Measurements from ENCODE around the gene CDK5R2.
"Not testable (repeated sequence)": the region's sequence is repeated elsewhere in the genome, so short reads cannot be mapped to it uniquely, and the experiment has no call there.

Gene CDK5R2

DNA sequence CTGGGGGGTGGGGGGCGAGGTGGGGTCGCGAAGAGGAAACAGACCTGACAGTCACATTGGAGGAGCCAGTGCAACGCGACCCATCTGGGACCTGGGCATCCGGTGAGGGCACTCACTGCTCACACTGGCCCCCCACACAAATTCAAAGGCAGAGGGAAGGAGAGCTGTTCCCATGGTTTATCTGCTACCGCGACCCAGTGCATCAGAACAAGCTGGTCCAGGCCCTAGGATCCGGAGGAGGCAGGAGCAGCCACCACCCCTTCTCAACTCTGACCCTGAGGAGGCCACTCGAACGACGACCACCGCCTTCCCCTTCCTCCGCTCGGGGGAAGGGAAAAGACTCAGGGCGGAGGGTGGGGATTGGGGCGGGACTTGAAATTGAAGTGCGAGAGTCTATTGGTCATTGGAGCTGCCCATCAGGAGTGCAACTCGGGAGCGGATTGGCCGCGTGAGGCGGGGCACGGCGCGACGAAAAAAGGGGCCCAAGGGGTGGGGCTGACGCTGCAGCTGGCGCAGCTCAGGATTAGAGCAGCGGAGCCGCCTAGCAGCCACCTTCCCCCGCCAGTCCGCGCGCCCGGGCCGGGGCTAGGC is at the start of gene CDK5R2:
CDK5R2 (plus strand) TSS at position 526 of the 591 bp plus-strand sequence. CDS start 155 bp downstream, outside the sequence.
- DNase-seq (ENCODE audit: low read depth), result peak; percentile 30

DNA sequence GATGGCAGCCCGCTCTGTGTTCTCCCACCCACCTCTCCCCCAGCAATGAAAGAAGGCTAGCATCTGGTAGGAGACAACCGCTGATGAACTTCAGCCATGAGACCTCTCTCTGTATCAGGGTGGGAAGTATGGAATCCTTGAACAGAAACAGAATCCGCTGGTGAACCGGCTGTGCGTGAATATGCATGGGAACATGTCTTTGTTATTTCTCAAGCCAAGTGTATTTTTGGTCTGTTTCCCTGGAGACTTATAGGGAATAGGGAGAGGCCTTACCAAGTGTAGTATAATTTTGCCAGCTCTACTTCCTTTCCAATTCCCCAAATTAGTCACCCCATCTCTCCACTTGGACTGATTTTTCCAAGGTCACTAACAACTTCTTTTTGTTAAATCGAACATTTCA is 48.7 kb upstream of the CDK5R2 start:
- DNase-seq (ENCODE audit: low read depth), result no peak

DNA sequence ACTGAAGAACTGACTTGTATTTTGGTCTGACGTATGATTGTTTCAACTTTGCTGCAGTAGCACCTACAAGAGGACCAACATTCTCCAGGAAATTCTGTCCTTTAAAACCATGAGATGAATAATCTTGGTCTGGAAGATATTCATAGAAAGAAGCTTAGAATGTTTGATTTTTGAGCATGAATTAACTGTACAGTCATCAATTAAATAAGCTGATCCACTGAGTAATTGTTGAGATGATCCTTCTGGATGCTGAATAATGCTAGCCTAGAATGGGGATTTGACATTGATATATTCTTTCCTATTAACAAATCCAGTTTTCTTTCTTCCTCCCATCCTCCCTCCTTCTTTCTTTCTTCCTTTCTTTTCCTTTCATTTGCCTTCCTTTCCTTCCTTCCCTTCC is 39.0 kb upstream of the CDK5R2 start:
- no peak for DNase-seq (ENCODE audit: low read depth)

DNA sequence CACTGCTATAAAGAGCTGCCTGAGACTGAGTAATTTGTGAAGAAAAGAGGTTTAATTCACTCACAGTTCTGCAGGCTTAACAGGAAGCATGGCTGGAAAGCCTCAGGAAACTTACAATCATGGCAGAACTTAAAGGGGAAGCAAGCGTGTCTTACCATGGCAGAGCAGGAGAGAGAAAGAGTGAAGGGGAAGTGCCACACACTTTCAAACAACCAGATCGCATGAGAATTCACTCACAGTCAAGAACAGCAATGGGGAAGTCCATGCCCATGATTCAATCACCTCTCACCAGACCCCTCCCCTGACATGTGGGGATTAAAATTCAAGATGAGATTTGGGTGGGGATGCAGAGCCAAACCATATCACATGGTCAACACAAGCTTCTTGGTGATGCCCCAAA is 34.7 kb upstream of the CDK5R2 start:
- DNase-seq (ENCODE audit: low read depth), result no peak

DNA sequence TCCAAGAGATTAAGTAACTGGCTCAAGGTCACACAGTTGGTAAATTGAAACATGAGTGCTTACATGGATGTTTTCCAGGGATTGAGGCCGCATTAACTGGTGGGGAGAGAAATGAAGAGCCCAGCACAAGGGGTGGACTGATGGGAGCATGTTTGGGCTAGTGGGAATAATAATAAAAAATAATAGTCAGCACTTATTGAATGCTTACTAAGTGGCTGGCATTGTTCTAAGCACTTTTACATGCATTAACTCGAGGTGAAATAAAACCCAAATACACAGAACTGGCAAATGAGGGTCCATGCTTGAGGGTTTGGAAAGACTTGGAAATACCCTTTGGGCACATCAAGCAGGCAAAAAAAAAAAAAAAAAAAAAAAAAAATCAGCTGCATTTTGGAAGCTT is 34.0 kb upstream of the CDK5R2 start:
- DNase-seq (ENCODE audit: low read depth), result no peak

DNA sequence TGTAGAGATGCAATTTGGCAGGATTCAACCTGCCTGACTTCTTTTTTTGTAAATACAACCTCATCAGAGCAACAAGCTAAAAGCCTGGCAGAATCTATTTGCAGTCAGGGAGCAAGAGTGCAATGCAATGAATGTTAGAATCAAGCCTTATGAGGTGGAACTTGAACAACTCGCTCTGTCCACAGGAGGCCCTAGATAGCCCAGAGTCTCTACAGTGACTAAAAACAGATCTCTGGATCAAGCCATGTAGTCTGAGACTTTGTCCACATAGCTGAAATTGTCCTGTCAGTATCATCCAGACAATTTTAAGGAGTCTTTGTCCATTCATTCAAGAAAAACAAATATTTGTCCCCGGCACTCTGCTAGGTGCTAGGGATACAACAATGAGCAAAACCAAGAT is 32.0 kb upstream of the CDK5R2 start:
- DNase-seq (ENCODE audit: low read depth), result no peak

DNA sequence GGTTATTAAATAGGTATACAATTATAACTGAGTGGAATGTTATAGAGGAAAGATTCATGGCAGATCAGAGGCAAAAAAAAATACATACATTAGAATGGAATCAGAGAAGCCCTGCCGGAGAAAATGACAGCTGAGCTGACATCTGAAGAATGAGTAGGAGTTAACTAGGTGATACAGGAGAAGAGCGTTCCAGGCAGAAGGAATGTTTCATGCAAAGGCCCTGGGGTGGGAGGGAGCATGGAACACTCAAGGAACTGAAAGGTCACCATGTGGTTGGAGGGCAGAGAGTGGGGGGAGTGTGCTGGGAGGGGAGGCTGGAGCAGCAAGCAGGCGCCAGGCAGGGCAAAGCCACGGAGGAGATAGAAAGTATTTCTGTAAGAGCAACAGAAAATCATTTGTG is 31.6 kb upstream of the CDK5R2 start:
- DNase-seq (ENCODE audit: low read depth), result no peak

DNA sequence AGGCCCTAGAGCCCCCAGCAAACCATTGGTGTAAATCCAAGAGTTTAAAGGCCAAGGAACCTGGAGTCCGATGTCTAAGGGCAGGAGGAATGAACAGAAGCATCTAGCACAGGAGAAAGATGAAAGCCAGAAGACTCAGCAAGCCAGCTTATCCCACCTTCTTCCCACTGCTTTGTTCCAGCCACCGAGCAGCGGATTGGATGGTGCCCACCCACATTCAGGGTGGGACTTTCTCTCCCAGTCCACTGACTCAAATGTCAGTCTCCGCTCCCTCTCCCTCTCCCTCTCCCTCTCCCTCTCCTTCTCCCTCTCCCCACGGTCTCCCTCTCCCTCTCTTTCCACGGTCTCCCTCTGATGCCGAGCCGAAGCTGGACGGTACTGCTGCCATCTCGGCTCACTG is 29.0 kb upstream of the CDK5R2 start:
- not testable (repeated sequence) for DNase-seq (ENCODE audit: low read depth)

DNA sequence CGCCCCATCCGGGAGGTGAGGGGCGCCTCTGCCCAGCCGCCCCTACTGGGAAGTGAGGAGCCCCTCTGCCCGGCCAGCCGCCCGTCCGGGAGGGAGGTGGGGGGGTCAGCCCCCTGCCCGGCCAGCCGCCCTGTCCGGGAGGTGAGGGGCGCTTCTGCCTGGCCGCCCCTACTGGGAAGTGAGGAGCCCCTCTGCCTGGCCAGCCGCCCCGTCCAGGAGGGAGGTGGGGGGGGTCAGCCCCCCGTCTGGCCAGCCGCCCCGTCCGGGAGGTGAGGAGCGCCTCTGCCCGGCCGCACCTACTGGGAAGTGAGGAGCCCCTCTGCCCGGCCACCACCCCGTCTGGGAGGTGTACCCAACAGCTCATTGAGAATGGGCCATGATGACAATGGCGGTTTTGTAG is 27.7 kb upstream of the CDK5R2 start:
- not testable (repeated sequence) for DNase-seq (ENCODE audit: low read depth)

DNA sequence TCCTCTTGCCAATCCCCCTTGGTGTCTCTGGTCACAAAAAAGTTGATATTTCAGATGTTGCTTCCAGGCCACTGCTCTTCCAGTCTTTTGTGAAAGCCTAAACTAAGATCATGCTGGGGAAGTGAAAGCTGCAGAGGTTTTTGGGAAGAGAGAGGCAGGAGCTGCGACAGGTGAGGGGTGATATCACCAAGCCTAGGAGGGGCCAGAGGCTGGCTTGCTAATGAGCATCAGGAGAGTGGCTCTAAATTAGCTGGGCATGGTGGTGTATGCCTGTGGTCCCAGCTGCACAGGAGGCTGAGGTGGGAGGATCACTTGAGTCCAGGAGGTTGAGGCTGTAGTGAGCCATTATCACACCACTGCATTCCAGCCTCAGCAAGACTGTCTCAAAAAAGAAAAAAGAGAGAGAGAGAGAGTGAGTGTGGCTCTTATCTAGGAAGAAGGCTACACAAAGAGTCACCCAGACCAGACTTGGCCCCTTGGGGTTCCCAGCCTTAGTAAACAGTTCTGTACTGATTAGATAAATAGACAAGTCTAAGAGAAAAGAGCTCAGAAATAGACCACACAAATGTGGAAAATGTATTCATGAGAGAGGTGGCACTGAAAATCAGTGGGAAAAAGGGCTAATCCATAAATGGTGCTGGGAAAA is 14.6 kb upstream of the CDK5R2 start:
- no peak for DNase-seq (ENCODE audit: low read depth)

DNA sequence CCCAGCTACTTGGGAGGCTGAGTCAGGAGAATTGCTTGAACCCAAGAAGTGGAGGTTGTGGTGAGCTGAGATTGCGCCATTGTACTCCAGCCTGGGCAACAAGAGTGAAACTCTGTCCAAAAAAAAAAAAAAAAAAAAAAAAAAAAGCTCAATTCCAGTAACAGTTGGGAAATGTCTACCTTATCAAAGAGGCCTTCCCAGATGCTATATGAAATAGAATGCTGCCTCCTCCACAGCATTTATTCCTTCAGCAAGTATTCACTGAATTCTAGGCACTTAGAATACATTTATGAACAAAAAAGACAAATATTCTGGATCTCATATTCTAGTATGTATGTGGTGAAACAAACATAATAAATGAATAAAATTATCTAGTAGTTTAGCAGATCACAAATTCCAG is 12.8 kb upstream of the CDK5R2 start:
- DNase-seq (ENCODE audit: low read depth), result no peak

DNA sequence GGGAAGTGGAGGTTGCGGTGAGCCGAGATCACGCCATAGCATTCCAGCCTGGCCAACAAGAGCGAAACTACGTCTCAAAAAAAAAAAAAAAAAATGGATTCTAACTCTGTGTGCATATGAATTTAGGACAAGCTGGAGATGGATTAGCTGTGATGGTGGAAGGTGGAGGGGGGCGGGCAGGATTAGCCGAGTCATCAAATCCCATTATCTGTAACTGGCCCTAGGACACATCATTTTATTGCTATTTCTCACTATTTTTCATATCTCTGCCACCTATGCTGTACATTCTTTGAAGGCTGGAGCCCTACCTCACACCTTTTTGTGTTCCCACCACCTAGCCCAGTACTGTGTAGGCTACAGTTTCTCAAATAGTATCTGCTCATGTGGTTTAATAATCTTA is 7.3 kb upstream of the CDK5R2 start:
- no peak for DNase-seq (ENCODE audit: low read depth)

DNA sequence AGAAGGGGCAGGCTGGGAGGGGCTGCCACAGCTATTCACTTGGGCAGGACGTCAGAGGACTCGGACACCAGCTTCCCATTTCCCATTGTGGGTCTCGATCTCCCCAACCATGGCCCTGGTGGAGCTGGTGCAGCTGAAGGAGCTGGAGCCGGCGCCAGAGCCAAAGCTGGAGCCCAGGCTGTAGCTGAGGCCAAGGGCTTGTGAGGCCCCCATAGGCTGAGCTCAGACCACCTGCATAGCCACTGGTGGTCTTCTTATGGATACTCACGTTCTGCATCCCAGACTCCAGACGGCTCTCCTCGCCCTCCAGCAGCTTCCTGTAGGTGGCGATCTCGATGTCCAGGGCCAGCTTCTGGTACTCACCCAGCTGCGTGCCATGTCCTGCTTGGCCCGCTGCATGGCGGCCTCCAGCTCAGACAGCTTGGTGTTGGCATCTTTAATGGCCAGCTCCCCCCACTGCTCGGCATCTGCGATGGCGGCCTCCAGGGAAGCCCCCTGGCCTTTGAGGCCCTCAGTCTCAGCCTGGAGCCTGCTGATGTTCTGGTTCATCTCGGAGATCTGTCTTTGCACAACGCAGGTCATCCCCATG is 6.0 kb upstream of the CDK5R2 start:
- DNase-seq (ENCODE audit: low read depth), result no peak

DNA sequence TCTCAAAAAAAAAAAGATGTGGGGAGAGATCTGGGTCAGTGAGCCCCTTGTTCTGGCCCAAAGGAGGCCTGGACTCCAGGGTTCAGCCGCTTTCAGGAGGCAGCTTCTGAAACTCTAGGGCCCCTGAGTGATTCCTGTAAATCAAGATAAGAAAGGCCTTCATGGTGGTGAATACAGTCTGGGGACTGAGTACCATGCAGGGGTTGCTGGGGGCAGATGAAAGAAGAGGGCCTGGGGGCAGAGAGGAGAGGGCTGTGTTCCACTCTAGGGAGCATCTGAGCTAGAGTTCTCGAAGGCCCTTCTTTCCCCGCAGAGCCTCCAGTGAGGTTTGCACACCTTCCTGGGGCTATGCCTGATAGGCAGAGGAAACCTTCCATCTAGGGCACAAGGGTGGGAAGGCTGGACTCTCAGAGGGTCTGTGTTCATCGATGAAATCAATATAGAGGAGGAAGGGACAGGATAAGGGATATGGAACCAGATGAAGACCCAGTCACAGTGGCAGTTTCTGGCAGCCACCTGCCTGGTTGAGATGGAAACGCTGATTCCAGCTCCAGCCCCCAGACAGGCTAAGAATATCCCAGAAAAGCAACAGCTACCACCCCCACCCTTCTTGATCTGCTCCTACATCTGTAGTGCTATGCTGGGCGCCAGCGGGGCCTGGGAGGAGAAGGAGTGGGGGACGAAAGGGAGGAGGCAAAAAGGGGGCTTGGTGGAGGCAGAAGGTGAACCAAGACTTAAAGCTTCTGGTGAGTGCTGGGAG is 4.7 kb upstream of the CDK5R2 start:
- no peak for DNase-seq (ENCODE audit: low read depth)

DNA sequence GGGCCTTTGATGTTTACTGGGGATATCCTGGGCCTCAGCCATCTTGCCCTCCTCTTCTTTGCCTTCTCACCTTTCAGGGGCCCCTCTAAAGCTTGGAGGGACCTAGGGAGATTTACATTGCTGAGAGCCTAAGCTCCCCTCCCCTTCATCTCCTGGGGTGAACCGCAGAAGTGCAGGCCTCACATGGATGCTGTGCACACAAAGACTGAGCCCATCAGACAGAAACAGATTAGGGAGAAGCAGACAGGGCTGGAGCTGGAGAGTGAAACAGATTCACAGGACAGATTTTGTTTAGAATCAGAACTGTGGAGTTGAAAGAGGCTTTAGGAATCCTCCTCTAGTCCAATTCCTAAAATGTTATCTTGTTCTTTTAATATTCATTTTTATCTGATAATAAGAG is 3.4 kb upstream of the CDK5R2 start:
- no peak for DNase-seq (ENCODE audit: low read depth)

DNA sequence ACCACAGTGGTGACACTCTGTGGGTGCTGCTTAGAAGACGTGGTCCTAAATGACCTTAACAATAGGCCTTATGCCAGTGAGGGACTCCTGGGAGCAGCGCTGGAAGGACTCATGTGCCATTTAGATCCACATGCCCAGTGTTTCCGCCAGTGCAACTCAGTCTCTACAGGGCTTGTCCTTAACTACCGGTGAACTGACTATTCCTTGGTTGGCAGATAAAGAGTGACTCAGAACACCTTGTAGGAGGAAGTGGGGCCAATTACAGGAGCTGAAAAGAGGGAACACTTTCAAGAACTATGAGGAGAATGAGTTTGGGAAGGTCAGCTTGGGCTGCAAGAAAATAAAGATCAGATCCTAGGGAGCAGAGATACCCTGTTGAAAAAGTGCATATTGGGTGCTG is 1.8 kb upstream of the CDK5R2 start:
- no peak for DNase-seq (ENCODE audit: low read depth)

DNA sequence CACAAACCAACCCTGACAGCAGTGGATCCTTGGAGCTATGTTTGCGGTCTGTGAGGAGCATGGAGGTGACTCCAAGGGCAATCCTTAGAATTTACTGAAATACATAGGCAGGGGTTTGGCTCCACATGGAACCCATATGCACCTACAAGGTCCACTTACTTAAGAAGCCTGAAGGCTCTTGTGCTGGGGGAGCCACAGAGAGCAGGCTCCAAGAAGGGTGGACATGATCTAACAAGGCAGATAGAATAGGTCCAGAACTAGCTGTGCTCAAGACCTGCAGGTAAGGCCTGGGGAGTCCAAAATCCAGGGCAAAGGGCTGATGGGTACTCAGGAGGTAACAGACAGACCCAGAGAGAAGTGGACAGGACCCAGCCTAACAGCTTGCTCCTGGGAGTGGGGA is 1.2 kb upstream of the CDK5R2 start:
- no peak for DNase-seq (ENCODE audit: low read depth)

DNA sequence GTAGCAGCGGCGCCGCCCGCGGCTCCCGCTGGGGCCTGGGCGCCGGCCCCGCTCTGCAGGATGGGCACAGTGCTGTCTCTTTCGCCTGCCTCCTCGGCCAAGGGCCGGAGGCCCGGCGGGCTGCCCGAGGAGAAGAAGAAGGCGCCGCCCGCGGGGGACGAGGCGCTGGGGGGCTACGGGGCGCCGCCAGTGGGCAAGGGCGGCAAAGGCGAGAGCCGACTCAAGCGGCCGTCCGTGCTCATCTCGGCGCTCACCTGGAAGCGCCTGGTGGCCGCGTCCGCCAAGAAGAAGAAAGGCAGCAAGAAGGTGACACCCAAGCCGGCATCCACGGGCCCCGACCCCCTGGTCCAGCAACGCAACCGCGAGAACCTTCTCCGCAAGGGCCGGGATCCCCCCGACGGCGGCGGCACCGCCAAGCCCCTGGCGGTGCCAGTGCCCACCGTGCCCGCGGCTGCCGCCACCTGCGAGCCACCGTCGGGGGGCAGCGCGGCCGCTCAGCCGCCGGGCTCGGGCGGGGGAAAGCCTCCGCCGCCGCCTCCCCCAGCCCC is 369 bp downstream of the CDK5R2 start:
- DNase-seq (ENCODE audit: low read depth), result no peak

DNA sequence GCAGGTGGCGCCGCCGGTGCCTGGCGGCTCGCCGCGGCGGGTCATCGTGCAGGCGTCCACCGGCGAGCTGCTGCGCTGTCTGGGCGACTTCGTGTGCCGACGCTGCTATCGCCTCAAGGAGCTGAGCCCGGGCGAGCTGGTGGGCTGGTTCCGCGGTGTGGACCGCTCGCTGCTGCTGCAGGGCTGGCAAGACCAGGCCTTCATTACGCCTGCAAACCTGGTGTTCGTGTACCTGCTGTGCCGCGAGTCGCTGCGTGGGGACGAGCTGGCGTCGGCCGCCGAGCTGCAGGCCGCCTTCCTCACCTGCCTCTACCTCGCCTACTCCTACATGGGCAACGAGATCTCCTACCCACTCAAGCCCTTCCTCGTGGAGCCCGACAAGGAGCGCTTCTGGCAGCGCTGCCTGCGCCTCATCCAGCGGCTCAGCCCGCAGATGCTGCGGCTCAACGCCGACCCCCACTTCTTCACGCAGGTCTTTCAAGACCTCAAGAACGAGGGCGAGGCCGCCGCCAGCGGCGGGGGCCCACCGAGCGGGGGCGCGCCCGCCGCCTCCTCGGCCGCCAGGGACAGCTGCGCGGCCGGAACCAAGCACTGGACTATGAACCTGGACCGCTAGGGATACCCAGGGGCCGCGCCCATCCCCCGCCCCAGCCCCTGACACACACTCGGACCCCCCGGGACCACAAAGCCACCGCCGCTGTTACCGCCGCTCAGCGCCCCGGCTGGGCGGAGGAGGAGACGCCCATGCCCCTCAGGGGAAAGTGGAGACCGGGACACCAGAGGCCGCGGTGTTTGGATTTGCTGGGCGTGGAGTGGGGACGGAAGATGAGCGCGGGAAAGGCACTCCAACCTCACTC is 1.1 kb downstream of the CDK5R2 start:
- DNase-seq (ENCODE audit: low read depth), result no peak

DNA sequence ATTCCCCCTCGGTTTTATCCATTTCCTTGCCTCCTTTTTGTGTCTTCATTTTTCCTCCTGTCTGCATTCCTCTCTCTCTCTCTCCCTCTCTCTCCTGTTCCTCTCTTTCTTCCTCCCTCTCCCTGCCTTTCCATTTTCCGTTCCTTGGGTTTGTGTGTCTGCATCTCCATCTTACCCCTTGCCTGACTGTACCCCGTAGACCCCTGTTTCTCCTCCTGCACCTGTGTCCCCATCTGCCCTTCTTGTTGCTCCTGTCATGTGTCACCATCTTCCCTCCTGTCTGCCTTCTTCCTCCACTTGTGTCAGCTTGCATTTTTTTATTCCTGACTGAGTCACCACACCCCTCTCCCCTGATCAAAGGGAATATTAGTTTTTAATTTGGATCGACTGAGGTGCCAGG is 1.8 kb downstream of the CDK5R2 start:
- no peak for DNase-seq (ENCODE audit: low read depth)

DNA sequence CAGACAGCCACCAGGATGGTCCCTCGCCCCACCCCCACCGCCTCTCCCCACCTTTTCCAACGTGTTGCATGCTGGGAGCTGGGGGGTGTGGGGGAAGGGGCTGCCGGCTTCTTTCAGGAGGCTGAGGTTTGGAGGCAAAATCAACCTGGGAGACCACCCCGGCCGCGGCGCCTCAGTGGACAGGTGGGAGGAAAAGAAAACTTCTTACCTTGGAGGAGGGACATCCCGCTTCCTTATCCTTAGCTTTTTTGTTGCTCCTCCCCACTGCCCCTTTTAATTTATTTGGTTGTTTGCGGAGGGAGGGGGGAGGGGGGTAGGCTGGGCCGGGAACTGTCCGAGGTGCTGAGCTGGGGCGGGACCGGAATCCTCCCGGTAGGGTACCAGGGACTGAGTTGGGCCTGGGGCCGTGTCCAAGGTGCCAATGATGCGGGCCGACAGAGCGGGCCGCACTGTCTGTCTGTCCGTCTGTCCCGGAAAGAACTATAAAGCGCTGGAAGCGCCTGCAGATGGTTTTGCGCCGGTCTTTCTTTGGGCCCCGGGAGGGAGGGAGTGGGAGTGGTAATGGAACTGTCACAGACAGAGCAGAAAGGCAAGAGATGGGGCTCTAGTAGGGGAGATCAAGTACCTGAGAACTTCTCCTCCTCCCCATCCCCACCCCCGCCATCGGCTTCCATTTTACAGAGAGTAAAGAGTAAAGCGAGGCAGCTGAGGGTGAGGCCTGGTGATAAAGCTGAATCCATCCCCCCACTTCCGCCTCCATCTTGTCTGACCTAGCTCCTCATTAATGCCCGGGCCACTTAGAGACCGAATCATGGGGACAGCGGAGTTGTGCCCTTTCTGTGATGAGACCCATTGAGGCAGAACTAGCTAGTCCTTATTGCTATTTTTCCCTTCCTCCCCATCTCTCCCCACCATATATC is 2.4 kb downstream of the CDK5R2 start:
- DNase-seq (ENCODE audit: low read depth), result no peak

Measured in stimulated activated CD8-positive, alpha-beta memory T cell treated with anti-CD3 and anti-CD28 coated beads, Interleukin-15, amount 100 ng/mL, for 1 hour (primary cell).